Right renal cortex interstitium (tissue), 3 donors: ENCODE data around the gene PITHD1. TPM values are rescaled to one million over a fixed set of nuclear protein-coding genes. Genes with fewer than 3 reads are reported as not detected.
"Not testable (repeated sequence)": the region's sequence is repeated elsewhere in the genome, so short reads cannot be mapped to it uniquely, and the experiment has no call there.

Source experiments
- DNase-seq, 3 donors: peaks; one replicate each; pipeline ENCODE4 v3.0.0-alpha.2; 2013; ENCODE audit warnings: low read depth in 3 of 3, low spot score in 2 of 3
- polyA plus RNA-seq, 3 donors: library from polyadenylated mRNA; unstranded; fragments of 120-200 nt; gene quantifications; one replicate each; pipeline ENCODE4 v1.2.1, GENCODE V29; 2013; ENCODE audit not compliant: insufficient read length in 3 of 3

The PITHD1 gene
- polyA plus RNA-seq, 3 donors = 63.8 to 68.3 (median 65.5) TPM

- DNase-seq = peak in 2 of 3 donors; percentile 62 to 69
Observed at GRCh38 chr1:23772049-23772853, 6.0 kb upstream of the PITHD1 start.

- no peak for DNase-seq
Observed at GRCh38 chr1:23772854-23773242, 5.4 kb upstream of the PITHD1 start.

GRCh38 chr1:23774174-23774880 lies 3.9 kb upstream of the PITHD1 start:
- DNase-seq = no peak

GRCh38 chr1:23776217-23776616 lies 2.0 kb upstream of the PITHD1 start:
- no peak for DNase-seq

- DNase-seq = no peak
Observed at GRCh38 chr1:23779826-23780371, 1.7 kb downstream of the PITHD1 start.

- DNase-seq = not testable (repeated sequence)
Observed at GRCh38 chr1:23783141-23783540, 4.9 kb downstream of the PITHD1 start.

- no peak for DNase-seq
Observed at GRCh38 chr1:23784846-23785245, 6.6 kb downstream of the PITHD1 start.

GRCh38 chr1:23787701-23788100 lies 9.5 kb downstream of the PITHD1 start:
- DNase-seq = no peak

- DNase-seq = no peak
Observed at GRCh38 chr1:23788695-23789094, 10.5 kb downstream of the PITHD1 start.

GRCh38 chr1:23790696-23791515 lies 12.7 kb downstream of the PITHD1 start, which contains the start of gene LYPLA2:
LYPLA2 (plus strand) TSS chr1:23791145; CDS start chr1:23792683, 1,538 bp downstream.
- DNase-seq = peak in 2 of 3 donors; percentile 82

GRCh38 chr1:23791516-23792047 lies 13.4 kb downstream of the PITHD1 start:
- DNase-seq = no peak

GRCh38 chr1:23792151-23792945 lies 14.1 kb downstream of the PITHD1 start:
- no peak for DNase-seq

- DNase-seq = no peak
Observed at GRCh38 chr1:23793018-23793781, 15.0 kb downstream of the PITHD1 start.

- no peak for DNase-seq
Observed at GRCh38 chr1:23793861-23794731, 15.9 kb downstream of the PITHD1 start.

- not testable (repeated sequence) for DNase-seq
Observed at GRCh38 chr1:23794732-23795182, 16.5 kb downstream of the PITHD1 start.

- no peak for DNase-seq
Observed at GRCh38 chr1:23795676-23796465, 17.7 kb downstream of the PITHD1 start.
